SU-DHL-6 (cell line): ENCODE results near the gene C7.
"Not testable (repeated sequence)": the region's sequence is repeated elsewhere in the genome, so short reads cannot be mapped to it uniquely, and the experiment has no call there.

Source experiments
- H2AFZ ChIP-seq: fragments of 200-600 bp; sonication (generic); 2 replicates; pipeline ENCODE4 v1.6.1; 2014; ENCODE audit warnings: low read depth, mild to moderate bottlenecking, moderate library complexity, mixed read lengths, antibody characterized with exemption, low read length; ENCODE audit not compliant: severe bottlenecking
- H3F3A ChIP-seq: fragments of 200-600 bp; shearing (Covaris generic); 2 replicates; pipeline ENCODE4 v1.6.0; 2016; ENCODE audit warnings: antibody characterized with exemption, mild to moderate bottlenecking; ENCODE audit not compliant: insufficient read depth
- H3K27ac ChIP-seq: fragments of 200-600 bp; sonication (generic); 2 replicates; pipeline ENCODE4 v1.5.1; 2016; ENCODE audit warnings: low read depth, mild to moderate bottlenecking, low read length, moderate library complexity, mixed read lengths
- H3K27me3 ChIP-seq: fragments of 200-600 bp; sonication (generic), shearing (Covaris generic); 2 replicates; pipeline ENCODE4 v1.6.0; 2014; ENCODE audit warnings: mild to moderate bottlenecking, low read length
- H3K36me3 ChIP-seq: fragments of 200-600 bp; sonication (generic); 2 replicates; pipeline ENCODE4 v1.6.1; 2014; ENCODE audit warnings: mild to moderate bottlenecking, low read length, mixed read lengths
- H3K4me2 ChIP-seq: fragments of 300-600, 200-600 bp; shearing (Covaris generic), sonication (generic); 2 replicates; pipeline ENCODE4 v1.6.0; 2014; ENCODE audit warnings: low read length, low read depth, mild to moderate bottlenecking; ENCODE audit not compliant: poor library complexity, severe bottlenecking
- H3K4me3 ChIP-seq: fragments of 200-600 bp; sonication (generic); 2 replicates; pipeline ENCODE4 v1.5.1; 2014; ENCODE audit warnings: antibody characterized with exemption, low read length, mild to moderate bottlenecking, mixed read lengths; ENCODE audit not compliant: insufficient read depth, poor library complexity, severe bottlenecking
- H3K79me2 ChIP-seq: fragments of 200-600 bp; sonication (generic); 2 replicates; pipeline ENCODE4 v1.6.1; 2014; ENCODE audit warnings: mild to moderate bottlenecking, low read length, moderate library complexity; ENCODE audit not compliant: insufficient read depth
- H3K9ac ChIP-seq: fragments of 200-600 bp; sonication (generic); 2 replicates; pipeline ENCODE4 v1.7.0; 2014; ENCODE audit warnings: mild to moderate bottlenecking, low read length
- H3K9me2 ChIP-seq: fragments of 200-600 bp; sonication (generic); replicated peaks from 2 replicates; pipeline ENCODE4 v1.6.1; 2014; ENCODE audit warnings: low read length; ENCODE audit not compliant: insufficient read depth
- H3K9me3 ChIP-seq: fragments of 200-600 bp; sonication (generic); 2 replicates; pipeline ENCODE4 v1.6.1; 2014; ENCODE audit warnings: low read length, mixed read lengths; ENCODE audit not compliant: insufficient read depth
- H4K20me1 ChIP-seq: fragments of 200-600 bp; sonication (generic); 2 replicates; pipeline ENCODE4 v1.6.1; 2014; ENCODE audit warnings: low read depth, mild to moderate bottlenecking, antibody characterized with exemption, low read length, moderate library complexity, mixed read lengths
- CTCF ChIP-seq: fragments of 200-600 bp; sonication (generic); IDR thresholded peaks from one replicate; pipeline ENCODE4 v1.5.1; 2017; ENCODE audit warnings: antibody characterized with exemption, mild to moderate bottlenecking, low read length, moderate library complexity; ENCODE audit not compliant: insufficient read depth, poor library complexity, severe bottlenecking
- EZH2phosphoT487 ChIP-seq: fragments of 200-600 bp; sonication (generic), shearing (Covaris generic); conservative IDR thresholded peaks from 2 replicates; pipeline ENCODE4 v1.6.1; 2018; ENCODE audit warnings: mild to moderate bottlenecking, antibody characterized with exemption, low read length, moderate library complexity, mixed read lengths

C7 gene

GRCh38 chr5:41009232-41009631 lies 99.9 kb downstream of the C7 start:
- Histone ChIP-seq H3K27me3 (no peaks in the 10 kb centered on the region), H3F3A (no peaks in the 10 kb centered on the region), H3K9ac (no peak overlapping the region), H3K4me3 (no peak overlapping the region), H3K4me2 (no peak overlapping the region), H2AFZ (no peak overlapping the region), H3K9me2 (no peaks in the 10 kb centered on the region), H3K27ac (no peak overlapping the region), H3K36me3 (no peaks in the 10 kb centered on the region), H3K79me2 (no peaks in the 10 kb centered on the region), H4K20me1 (no peaks in the 10 kb centered on the region), H3K9me3 (no peaks in the 10 kb centered on the region)
- TF ChIP-seq EZH2phosphoT487 (no peak), CTCF (no peak)

- Histone ChIP-seq H3K36me3 (no peaks in the 10 kb centered on the region), H3K79me2 (no peaks in the 10 kb centered on the region), H3K27ac (no peak overlapping the region), H3K9me2 (no peaks in the 10 kb centered on the region), H3F3A (no peaks in the 10 kb centered on the region), H3K9me3 (no peaks in the 10 kb centered on the region), H3K9ac (no peak overlapping the region), H3K4me3 (no peak overlapping the region), H3K27me3 (no peaks in the 10 kb centered on the region), H2AFZ (no peak overlapping the region), H3K4me2 (no peak overlapping the region), H4K20me1 (no peaks in the 10 kb centered on the region)
- TF ChIP-seq CTCF (no peak), EZH2phosphoT487 (no peak)
Measured at GRCh38 chr5:41010572-41010971, 101.3 kb downstream of the C7 start.

- Histone ChIP-seq H3K9me2 (no peaks in the 10 kb centered on the region), H3K79me2 (no peaks in the 10 kb centered on the region), H3K9me3 (no peaks in the 10 kb centered on the region), H3F3A (no peaks in the 10 kb centered on the region), H3K36me3 (no peaks in the 10 kb centered on the region), H4K20me1 (no peaks in the 10 kb centered on the region), H3K27ac (no peak overlapping the region), H3K27me3 (no peaks in the 10 kb centered on the region), H3K4me3 (no peak overlapping the region), H2AFZ (no peak overlapping the region), H3K9ac (no peak overlapping the region), H3K4me2 (no peak overlapping the region)
- no peak for TF ChIP-seq CTCF
- TF ChIP-seq EZH2phosphoT487, result no peak
Measured at GRCh38 chr5:41012318-41012717, 103.0 kb downstream of the C7 start.

- not testable (repeated sequence) for H3K36me3 ChIP-seq, H3K4me3 ChIP-seq, H3K27ac ChIP-seq, H3K79me2 ChIP-seq, H3F3A ChIP-seq, H2AFZ ChIP-seq, H3K4me2 ChIP-seq, H3K9me2 ChIP-seq, H3K9ac ChIP-seq, H3K9me3 ChIP-seq, H3K27me3 ChIP-seq, H4K20me1 ChIP-seq
Measured at GRCh38 chr5:41022600-41022999, 113.3 kb downstream of the C7 start.
